GM21576 (cell line): ENCODE results near the gene SETD1B.

Source experiments
- ATAC-seq: cut with Tn5 transposase; IDR thresholded peaks from one replicate; pipeline ENCODE4 v1.9.1; 2021; ENCODE audit warnings: mild to moderate bottlenecking, moderate library complexity; ENCODE audit not compliant: unreplicated experiment

The SETD1B gene

DNA sequence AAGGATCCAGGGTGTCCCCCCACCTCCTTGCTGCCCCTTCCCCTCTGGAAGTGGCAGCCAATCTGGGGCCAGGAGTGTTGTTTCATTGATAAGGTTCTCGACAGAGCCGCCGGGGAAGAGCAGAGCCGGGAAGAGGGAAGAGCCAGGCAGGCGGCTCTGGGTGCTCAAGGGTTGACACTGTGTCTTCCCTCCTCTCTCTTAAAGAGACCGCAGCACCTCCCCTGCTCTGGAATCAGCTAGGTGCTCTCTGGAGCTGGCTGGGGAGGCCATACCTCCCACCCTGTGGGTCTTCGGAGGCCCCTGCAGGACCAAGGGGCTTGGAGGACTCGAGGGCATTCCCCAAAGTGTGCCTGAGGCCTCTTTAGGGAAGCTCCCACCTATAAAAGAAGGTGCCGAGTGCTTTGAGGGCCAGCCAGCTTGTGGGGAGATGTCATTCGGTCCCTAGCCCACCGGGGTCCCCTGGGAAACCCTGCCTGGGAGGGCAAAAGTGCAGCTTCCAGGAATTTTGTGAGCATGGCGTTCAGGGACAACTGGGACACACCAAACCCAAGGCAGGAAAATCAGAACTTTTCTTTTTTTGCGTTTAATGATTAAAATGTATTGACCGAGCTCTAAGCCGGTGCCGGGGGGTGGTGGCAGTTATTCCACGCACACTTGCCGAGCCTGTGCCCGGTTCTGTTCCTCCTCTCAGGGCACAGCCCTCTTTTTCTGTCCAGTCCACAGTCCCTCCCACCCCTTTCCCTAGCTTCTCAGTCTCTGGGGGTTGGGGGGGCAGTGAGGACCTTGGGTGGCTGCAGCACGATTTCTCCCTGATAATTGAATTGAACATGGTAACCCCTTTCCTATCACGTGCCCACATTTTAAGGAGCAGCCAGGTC lies 3.0 kb downstream of the SETD1B start:
- ATAC-seq, result no peak

DNA sequence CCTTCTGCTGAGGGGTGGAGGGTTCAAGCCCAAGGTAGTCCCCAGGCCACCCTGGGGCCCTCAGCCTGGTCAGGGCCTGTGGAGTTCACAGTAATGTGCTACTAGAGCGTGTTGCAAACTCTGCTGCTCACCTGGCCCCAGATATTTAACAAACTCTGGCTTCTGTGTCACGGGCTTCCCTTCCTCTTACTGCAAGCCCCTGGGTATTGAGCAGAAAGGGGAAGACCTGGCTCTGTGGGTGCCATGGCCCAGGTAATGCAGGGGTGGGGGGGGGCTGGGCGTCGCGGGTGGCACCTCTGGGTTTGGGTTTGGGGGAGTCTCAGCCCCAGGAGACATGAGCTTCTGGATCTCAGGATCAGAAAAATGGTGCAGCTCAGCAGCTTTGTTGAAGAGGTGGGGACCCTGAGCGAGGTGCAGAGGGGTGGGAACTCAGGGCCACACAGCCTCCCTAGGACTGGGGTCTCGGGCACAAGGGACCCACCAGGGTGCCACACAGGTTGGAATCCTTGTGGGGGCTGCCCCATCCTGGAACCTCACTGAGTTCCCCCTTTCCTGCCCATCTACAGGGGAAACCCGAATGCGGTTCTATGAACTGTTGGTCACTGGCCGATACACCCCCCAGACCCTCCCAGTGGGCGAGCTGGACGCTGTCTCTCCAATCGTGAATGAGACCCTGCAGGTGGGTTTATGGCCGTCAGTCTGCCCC lies 4.0 kb downstream of the SETD1B start:
- ATAC-seq, result no peak

DNA sequence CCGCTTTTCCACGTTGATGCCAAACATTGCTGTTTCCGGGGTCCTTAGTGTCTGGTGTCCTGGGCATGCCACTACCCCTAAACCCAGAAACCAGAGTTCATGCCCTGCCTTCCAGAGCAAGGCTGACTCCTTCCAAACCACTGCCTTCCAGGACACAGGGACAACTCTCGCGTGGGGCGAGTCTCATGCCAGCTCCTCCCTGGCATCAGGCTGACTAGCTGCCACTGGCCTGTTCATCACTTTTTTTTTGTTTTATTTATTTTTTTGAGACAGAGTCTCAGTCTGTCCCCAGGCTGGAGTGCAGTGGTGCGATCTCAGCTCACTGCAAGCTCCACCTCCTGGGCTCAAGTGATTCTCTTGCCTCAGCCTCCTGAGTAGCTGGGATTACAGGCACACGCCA lies 4.8 kb downstream of the SETD1B start:
- ATAC-seq, result no peak

DNA sequence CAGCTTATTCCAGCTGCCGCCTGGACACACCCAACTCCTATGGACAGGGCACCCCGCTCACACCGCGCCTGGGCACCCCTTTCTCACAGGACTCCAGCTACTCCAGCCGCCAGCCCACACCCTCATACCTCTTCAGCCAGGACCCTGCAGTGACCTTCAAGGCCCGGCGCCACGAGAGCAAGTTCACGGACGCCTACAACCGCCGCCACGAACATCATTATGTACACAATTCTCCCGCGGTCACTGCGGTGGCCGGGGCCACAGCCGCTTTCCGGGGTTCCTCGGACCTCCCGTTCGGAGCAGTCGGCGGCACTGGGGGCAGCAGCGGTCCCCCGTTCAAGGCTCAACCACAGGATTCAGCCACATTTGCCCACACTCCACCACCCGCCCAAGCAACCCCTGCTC lies 5.9 kb downstream of the SETD1B start:
- no peak for ATAC-seq

DNA sequence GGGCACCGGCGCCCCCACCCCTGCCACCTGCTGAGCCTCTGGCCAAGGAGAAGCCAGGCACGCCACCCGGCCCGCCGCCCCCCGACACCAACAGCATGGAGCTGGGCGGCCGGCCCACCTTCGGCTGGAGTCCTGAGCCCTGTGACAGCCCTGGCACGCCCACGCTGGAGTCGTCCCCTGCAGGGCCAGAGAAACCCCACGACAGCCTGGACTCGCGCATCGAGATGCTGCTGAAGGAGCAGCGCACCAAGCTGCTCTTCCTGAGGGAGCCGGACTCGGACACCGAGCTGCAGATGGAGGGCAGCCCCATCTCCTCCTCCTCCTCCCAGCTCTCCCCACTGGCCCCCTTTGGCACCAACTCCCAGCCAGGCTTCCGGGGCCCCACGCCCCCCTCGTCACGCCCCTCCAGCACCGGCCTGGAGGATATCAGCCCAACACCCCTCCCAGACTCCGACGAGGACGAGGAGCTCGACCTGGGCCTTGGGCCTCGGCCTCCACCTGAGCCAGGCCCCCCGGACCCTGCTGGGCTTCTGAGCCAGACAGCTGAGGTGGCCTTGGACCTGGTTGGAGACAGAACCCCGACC lies 6.5 kb downstream of the SETD1B start:
- ATAC-seq, result no peak

DNA sequence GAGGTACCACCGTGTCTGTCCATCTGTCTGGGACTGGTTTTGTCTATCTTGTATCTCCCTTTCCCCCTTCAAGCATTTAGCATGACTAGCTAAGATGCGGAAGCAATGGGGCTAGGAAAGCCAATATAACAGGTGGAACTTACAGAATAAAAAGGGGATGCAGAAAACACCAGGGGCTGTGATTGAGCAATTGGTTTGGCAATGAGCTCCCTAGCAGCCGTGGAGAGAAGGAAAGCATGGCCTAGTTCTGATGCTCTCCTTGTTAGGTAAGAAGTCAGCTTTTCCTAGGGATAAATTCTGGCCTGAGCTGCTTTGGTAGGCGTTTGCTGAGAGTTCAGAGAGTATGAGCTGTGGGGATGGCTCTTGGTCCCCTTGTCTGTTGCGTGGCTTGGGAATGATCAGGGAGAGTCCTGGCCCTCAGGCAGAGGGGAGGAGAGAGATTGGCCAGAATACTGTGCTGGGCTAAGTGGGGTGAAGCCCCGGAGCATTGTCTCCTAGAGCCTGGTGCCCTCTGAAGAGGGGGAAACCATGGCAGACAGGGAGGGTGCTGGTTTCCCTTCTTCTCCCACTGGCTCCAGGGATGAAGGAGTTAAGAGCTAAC lies 7.1 kb downstream of the SETD1B start:
- ATAC-seq, result no peak

DNA sequence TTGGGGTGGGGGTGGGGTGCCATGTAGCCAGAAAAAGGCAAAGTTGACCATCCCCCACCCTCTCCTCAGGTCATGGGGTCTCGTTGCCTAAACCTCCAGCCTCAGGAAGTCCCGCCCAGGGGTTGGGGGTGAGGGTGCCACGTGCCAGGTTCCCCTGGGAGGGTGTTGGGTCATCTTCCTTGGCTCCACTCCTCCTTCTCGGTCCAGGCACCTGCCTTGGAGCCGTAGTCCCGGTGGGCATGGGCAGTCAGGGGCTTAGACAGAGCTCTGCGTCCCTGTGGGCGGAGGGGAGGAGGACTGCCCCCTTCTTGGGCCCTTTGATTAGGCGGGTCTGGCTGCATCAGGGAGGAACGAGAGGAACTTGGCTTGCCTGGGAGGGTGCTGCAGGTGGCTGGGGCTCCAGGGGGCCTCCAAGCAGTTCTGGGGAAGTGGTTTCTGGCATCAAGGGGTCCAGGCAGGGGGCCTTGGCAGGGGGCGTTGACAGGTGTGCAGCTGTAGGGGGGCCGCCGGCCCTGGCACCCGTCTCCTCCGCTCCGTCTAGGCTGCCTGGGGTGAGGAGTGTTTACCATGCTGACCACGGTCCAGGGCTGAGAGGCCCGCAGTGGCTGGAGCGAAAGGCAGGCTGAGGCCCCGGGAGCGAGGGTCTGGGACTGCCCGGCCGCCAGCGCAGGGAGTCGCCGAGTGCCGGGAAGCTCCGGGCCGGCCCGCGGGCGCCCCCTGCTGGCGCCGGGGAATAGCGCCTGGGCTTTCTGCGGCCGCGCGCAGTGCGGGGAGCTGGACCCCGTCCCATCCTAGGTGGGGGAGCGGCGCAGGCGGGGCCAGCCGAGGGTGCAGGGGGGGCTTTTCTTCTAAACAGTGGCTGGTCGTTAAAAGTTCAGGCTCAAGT lies 7.9 kb downstream of the SETD1B start:
- peak; percentile 52 for ATAC-seq

DNA sequence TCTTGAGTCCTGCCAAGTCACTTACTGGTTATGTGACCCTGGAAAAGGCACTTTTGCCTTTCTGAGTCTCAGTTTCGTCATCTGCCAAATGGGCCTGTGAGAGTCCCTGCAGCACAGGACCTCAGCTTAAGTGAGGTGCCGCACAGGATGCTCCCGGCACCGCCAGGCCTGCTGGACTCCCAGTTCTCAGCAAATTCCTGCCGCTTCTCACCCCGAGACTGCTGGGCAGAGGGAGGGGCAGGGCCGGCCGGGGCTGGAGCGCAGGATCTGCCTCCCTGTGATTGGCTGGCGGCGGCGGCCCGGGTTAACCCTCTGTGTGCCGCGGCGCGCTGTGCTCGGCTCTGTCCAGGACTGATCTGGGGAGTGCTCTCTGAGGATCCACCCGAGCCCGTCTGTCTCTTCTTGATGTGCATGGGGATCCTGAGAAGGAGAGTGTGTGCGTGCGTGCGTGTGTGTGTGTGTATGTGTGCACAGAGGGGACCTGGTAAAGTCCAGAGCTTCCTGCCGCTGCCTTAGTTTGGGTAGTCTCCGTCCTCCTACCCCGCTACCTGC lies 8.6 kb downstream of the SETD1B start:
- no peak for ATAC-seq

DNA sequence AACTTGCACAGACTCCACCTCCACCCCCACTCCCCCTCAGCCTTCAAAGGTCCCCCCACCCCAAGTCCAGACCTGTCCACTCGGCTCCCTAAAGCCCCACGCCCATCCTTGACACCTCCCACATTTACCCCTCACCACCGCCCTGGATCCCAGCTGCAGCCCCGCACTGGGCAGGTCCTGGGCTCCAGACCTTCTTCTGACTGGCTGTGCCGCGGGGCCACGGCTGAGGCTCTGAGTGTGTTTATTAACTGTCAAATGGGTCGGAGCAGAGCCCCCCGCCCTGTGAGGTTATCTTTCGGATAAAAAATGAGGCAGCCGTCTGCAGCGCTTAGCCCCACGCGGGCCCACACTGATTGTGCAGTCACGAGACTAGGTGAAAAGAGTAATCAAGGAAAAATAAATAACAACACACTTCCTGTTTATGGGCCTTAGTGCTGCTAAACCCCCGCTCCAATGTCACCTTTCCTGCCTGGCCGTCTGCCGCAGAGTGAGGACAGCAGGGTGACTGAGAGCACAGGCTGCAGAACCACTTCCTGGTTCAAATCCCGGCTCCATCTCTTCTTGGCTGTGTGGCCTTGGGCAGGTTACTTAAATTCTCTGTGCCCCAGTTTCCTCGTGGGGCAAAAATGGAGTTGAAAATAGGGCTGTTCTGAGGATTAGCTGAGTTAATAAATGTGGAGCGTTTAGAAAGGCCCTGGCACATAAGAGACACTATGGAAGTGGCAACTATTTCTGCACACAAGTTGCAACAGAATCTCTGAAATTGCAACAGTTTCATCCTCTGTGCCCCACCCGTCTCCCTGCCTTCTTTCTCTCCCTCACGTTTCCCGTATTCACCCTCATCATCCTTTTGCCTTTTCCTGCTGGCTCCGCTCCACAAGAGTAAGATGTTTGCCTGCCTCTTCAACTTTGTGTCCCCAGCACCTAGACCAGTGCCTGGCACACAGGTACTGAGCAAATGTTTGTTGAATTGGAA lies 9.4 kb downstream of the SETD1B start:
- no peak for ATAC-seq

DNA sequence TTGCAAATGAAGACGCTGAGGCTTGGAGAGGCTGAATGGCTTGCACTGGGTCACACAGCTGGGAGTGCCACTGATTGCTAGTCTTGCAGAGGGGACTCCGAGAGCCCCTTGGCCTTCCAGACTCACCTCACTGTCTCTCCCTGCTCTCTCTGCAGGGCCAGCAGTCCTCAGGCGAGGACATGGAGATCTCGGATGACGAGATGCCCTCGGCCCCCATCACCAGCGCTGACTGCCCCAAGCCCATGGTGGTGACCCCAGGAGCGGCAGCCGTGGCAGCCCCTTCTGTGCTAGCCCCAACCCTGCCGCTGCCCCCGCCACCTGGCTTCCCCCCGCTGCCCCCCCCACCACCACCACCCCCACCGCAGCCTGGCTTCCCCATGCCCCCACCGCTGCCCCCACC lies 10.1 kb downstream of the SETD1B start:
- no peak for ATAC-seq

DNA sequence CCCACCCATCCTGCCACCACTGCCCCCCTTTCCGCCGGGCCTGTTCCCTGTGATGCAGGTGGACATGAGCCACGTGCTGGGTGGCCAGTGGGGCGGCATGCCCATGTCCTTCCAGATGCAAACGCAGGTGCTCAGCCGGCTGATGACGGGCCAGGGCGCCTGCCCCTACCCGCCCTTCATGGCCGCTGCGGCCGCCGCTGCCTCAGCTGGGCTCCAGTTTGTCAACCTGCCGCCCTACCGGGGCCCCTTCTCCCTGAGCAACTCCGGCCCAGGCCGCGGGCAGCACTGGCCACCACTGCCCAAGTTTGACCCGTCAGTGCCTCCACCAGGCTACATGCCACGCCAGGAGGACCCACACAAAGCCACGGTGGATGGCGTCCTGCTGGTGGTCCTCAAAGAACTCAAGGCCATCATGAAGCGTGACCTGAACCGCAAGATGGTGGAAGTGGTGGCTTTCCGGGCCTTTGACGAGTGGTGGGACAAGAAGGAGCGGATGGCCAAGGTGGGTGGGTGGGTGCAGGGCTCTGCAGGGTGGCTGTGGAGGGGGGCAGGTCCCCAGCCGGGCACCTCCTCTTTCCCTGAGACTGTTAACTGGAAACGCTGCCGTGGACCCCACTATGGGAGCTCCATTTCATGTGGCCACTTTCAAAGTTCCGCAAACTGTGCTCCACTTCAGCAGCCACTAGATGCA lies 10.8 kb downstream of the SETD1B start:
- ATAC-seq, result no peak

DNA sequence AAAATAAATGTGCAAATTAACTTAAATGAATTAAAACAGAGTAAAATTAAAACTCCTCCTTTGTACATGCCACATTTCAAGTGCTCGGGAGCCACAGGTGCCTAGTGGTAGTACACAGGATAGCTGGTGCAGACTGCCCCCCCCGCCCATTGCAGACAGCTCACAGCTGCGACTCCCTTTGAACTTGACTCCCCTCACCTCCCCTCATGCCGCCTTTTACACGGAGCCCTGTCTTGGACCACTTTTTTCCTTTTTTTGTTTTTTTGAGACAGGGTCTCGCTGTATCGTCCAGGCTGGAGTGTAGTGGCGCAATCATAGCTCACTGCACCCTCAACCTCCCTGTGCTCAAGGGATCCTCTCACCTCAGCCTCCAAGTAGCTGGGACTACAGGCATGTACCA lies 11.5 kb downstream of the SETD1B start:
- no peak for ATAC-seq

DNA sequence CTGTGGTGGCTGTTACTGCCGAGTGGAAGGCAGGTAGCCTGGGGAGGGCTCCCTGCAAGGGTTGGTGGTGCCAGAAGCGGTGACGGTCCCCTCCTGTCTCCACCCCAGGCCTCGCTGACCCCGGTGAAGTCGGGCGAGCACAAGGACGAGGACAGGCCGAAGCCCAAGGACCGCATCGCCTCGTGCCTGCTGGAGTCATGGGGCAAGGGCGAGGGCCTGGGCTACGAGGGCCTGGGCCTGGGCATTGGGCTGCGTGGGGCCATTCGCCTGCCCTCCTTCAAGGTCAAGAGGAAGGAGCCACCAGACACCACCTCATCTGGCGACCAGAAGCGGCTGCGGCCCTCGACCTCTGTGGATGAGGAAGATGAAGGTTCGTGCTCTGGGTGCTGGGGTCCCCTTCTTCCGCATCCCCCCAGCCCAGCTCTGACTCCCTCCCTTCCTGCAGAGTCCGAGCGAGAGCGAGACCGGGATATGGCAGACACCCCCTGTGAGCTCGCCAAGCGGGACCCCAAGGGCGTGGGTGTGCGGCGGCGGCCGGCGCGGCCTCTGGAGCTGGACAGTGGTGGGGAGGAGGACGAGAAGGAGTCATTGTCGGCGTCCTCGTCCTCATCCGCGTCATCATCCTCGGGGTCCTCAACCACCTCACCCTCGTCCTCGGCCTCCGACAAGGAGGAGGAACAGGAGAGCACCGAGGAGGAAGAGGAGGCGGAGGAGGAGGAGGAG lies 13.3 kb downstream of the SETD1B start:
- ATAC-seq, result no peak

DNA sequence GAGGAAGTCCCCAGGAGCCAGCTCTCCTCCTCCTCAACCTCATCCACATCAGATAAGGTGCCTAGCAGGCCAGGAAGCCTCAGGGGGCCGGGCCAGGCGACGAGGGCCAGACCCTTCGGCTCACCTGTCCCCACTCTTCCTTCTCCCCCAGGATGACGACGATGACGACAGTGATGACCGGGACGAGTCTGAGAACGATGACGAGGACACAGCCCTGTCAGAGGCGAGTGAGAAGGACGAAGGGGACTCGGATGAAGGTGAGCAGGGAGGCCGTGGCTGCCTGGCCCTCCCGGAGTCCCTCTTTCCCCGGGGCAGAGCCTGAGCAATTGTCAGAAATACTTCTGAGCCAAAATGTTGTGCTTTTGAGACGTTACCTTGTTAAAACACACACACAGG lies 13.8 kb downstream of the SETD1B start:
- ATAC-seq, result no peak

DNA sequence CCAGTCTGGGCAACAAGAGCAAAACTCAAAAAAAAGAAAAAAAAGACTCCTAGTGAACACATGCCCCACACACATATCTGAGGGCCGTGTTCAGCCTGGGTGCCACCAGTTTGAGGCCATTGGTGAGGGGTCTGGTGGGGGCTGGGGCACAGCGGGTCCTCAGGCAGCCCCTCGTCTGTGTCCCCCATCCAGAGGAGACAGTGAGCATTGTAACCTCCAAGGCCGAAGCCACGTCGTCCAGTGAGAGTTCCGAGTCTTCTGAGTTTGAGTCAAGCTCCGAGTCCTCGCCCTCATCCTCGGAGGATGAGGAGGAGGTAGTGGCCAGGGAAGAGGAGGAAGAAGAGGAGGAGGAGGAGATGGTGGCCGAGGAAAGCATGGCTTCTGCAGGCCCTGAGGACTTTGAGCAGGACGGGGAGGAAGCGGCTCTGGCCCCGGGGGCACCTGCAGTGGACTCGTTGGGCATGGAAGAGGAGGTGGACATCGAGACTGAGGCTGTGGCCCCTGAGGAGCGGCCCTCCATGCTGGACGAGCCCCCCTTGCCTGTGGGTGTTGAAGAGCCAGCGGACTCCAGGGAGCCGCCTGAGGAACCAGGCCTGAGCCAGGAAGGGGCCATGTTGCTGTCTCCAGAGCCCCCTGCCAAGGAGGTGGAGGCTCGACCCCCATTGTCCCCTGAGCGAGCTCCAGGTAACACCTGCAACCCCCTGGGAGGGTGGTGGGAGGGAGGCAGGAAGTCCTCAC lies 15.6 kb downstream of the SETD1B start:
- ATAC-seq, result no peak

DNA sequence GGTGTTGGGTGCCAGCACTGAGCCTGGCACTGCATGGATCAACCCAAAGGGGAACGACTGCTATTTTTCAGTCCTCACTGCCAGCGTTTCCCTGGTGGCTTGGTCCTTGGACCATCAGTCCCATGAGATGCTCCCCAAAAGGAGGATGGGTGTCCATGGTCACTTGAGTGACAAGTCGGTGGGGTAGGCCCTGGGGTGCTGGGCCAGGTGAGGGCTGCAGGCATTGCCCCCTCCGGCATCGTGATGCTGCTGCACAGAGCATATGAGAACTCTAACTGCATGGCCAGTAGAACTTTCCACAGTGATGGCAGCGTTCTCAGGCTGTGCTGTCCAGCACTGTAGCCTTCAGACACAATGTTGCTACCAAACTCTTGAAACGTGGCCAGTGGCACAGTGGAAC lies 16.2 kb downstream of the SETD1B start:
- ATAC-seq, result no peak

DNA sequence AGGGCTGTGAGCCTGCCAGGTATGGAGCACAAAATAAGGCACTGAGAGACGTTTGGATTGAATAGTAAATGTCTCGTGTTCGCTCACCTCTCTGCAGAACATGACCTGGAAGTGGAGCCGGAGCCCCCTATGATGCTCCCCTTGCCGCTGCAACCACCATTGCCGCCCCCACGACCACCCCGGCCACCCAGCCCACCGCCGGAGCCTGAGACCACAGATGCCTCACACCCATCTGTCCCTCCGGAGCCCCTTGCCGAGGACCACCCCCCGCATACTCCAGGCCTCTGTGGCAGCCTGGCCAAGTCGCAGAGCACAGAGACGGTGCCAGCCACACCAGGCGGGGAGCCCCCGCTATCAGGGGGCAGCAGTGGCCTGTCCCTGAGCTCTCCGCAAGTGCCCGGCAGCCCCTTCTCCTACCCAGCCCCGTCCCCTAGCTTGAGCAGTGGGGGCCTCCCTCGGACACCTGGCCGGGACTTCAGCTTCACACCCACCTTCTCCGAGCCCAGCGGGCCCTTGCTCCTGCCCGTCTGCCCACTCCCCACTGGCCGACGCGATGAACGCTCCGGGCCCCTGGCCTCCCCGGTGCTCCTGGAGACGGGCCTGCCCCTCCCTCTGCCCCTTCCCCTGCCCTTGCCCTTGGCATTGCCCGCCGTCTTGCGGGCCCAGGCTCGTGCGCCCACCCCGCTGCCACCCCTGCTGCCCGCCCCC lies 18.7 kb downstream of the SETD1B start:
- no peak for ATAC-seq
